GM12891 (cell line): ENCODE measurements around the gene REC8.

Experiments used
- POLR2A ChIP-seq: IDR thresholded peaks from 2 replicates; pipeline ENCODE4 v1.6.1; 2011; ENCODE audit warnings: low read depth, low read length, control low read depth
- POLR2AphosphoS5 ChIP-seq: IDR thresholded peaks from 2 replicates; pipeline ENCODE4 v1.6.1; 2011; ENCODE audit warnings: low read depth, low read length, control low read depth
- SPI1 ChIP-seq: IDR thresholded peaks from 2 replicates; pipeline ENCODE4 v1.6.1; 2011; ENCODE audit warnings: low read depth, low read length, control low read depth

DNA sequence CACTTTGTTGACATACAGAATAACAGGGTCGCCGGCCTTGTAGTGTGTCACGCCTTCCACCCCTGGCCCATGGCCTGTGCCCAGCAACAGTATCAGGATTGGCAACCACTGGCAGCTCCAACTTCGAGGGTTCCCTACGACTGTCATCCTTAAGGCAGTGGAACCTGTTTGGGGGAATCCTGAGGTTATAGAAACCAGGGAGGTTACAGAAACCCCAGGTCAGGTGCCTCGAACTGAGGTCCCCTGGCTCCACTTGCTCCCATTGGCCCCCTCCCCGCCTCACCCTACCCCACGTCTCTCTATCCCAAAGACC, 22.9 kb downstream of the REC8 start:
- TF ChIP-seq POLR2AphosphoS5 (no peak), SPI1 (no peak), POLR2A (no peak)
